Measurements from ENCODE around the gene C6orf132. TPM values are rescaled to one million over a fixed set of nuclear protein-coding genes. Genes with fewer than 3 reads are reported as not detected.
A peak's percentile ranks its signal among the peaks of the same experiment; 100 is the strongest.

Gene C6orf132
- total RNA-seq, 4 donors from 2014 or later = 0.05 to 0.16 TPM; not detected in 2

- in situ Hi-C loops (cut with MboI; ENCODE audit: low sequenced_read_pairs in 4 of 4) (no loop called here), intact Hi-C loops (cut with DNase I; ENCODE audit: low total_unique reads) (no loop called here)
- ATAC-seq (peak; percentile 68 to 84), DNase-seq (peak; percentile 39 to 71)
- Histone ChIP-seq H3K4me3 (peak overlapping the region; percentile 26 to 51 (median 29)), H3K36me3 (no peaks in the 10 kb centered on the region), H3K9me3 (no peaks in the 10 kb centered on the region), H3K4me1 (no peaks in the 10 kb centered on the region), H3K27me3 (peaks cover 5 to 15% (median 13%) of the 10 kb centered on the region in 3 donors), H3K27ac (no peak overlapping the region)
- TF ChIP-seq, protein P1, sequence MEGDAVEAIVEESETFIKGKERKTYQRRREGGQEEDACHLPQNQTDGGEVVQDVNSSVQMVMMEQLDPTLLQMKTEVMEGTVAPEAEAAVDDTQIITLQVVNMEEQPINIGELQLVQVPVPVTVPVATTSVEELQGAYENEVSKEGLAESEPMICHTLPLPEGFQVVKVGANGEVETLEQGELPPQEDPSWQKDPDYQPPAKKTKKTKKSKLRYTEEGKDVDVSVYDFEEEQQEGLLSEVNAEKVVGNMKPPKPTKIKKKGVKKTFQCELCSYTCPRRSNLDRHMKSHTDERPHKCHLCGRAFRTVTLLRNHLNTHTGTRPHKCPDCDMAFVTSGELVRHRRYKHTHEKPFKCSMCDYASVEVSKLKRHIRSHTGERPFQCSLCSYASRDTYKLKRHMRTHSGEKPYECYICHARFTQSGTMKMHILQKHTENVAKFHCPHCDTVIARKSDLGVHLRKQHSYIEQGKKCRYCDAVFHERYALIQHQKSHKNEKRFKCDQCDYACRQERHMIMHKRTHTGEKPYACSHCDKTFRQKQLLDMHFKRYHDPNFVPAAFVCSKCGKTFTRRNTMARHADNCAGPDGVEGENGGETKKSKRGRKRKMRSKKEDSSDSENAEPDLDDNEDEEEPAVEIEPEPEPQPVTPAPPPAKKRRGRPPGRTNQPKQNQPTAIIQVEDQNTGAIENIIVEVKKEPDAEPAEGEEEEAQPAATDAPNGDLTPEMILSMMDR (IDR thresholded peaks at IDR 0.05 in 4 of 5, conservative IDR thresholded peaks at IDR 0.05 in 1 of 5) = peak; percentile 32 to 56 (median 46)
- no peak for TF ChIP-seq POLR2A (IDR thresholded peaks at IDR 0.05)
Measured at GRCh38 chr6:42104095-42104803, 38.2 kb downstream of the C6orf132 start.

- ATAC-seq = no peak
- H3K27ac ChIP-seq = no peak overlapping the region
- intact Hi-C loops (cut with DNase I; ENCODE audit: low total_unique reads) (no loop called here), in situ Hi-C loops (cut with MboI; ENCODE audit: low sequenced_read_pairs in 4 of 4) (no loop called here)
- no peak overlapping the region for H3K4me3 ChIP-seq
- H3K4me1 ChIP-seq = no peaks in the 10 kb centered on the region
- DNase-seq = no peak
- no peaks in the 10 kb centered on the region for H3K36me3 ChIP-seq
- TF ChIP-seq, protein P1 (IDR thresholded peaks at IDR 0.05 in 4 of 5, conservative IDR thresholded peaks at IDR 0.05 in 1 of 5) = no peak
- no peak for TF ChIP-seq POLR2A (IDR thresholded peaks at IDR 0.05)
- H3K27me3 ChIP-seq = peaks cover 5 to 15% (median 13%) of the 10 kb centered on the region in 3 donors
- H3K9me3 ChIP-seq = no peaks in the 10 kb centered on the region
Measured at GRCh38 chr6:42103753-42104094, 38.7 kb downstream of the C6orf132 start.

- H3K27ac ChIP-seq = no peak overlapping the region
- intact Hi-C loops (cut with DNase I; ENCODE audit: low total_unique reads) = no loop called here
- in situ Hi-C loops (cut with MboI; ENCODE audit: low sequenced_read_pairs in 4 of 4) = no loop called here
Measured at GRCh38 chr6:42103216-42103615, 39.2 kb downstream of the C6orf132 start.

GRCh38 chr6:42101186-42101657, 41.2 kb downstream of the C6orf132 start:
- H3K27me3 ChIP-seq = peaks cover 5 to 15% (median 13%) of the 10 kb centered on the region in 3 donors
- in situ Hi-C loops (cut with MboI; ENCODE audit: low sequenced_read_pairs in 4 of 4) = no loop called here
- no peaks in the 10 kb centered on the region for H3K36me3 ChIP-seq
- TF ChIP-seq POLR2A (IDR thresholded peaks at IDR 0.05) = no peak
- H3K9me3 ChIP-seq = no peaks in the 10 kb centered on the region
- no peaks in the 10 kb centered on the region for H3K4me1 ChIP-seq
- H3K27ac ChIP-seq = no peak overlapping the region
- DNase-seq = no peak
- ATAC-seq = no peak
- H3K4me3 ChIP-seq = no peak overlapping the region
- intact Hi-C loops (cut with DNase I; ENCODE audit: low total_unique reads) = no loop called here

More at GRCh38 chr6:42103216-42103615, 39.2 kb downstream of the C6orf132 start:
- Histone ChIP-seq H3K36me3 (no peaks in the 10 kb centered on the region), H3K9me3 (no peaks in the 10 kb centered on the region), H3K4me1 (no peaks in the 10 kb centered on the region), H3K27me3 (peaks cover 5 to 15% (median 13%) of the 10 kb centered on the region in 3 donors), H3K4me3 (no peak overlapping the region)
- no peak for DNase-seq
- no peak for TF ChIP-seq POLR2A (IDR thresholded peaks at IDR 0.05)
- TF ChIP-seq, protein P1 (IDR thresholded peaks at IDR 0.05 in 4 of 5, conservative IDR thresholded peaks at IDR 0.05 in 1 of 5) = no peak
- no peak for ATAC-seq

DNA sequence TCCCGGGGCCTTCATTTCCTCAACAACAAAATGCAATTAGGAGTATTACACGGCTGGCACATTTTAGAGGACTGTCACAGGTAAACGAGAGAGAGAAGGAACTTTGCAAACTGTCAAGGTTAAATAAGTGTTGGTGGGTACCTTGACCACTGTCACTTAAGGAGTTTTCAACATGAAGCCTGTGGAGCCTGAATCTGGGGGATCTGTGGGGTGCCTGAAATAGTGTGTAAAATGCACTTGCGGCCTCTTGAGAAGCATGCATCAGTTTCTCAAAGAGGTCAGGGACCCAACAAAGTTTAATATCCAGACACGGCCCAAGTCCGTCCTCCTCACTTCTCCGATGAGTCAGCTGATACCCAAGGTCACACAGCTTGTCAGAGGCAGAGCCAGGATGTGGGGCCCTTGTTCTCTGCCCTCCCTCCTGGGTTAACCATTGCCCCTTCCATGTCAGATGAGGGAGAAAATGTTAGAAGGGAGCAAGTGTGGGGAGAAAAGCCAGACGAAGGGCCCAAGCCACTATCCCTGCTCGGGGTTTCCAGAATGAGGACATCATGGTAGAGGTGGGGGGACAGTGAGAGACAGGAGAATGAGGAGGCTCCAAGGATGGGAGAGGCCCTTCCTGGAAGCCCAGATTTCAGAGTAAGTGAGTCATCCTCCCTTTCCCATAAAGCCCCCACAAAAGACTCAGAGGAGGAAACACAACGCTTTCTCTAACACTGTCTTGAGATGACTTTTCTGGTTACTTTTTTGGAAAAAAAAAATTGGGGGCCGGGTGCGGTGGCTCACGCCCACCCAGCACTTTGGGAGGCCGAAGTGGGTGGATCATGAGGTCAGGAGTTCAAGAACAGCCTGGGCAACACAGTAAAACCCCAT, 42.2 kb downstream of the C6orf132 start:
- Histone ChIP-seq H3K4me3 (no peak overlapping the region), H3K9me3 (no peaks in the 10 kb centered on the region), H3K27me3 (peaks cover 5 to 13% (median 8%) of the 10 kb centered on the region in 3 donors), H3K4me1 (no peaks in the 10 kb centered on the region), H3K36me3 (no peaks in the 10 kb centered on the region), H3K27ac (no peak overlapping the region)
- no peak for DNase-seq
- intact Hi-C loops (cut with DNase I; ENCODE audit: low total_unique reads) (no loop called here), in situ Hi-C loops (cut with MboI; ENCODE audit: low sequenced_read_pairs in 4 of 4) (no loop called here)
- TF ChIP-seq POLR2A (IDR thresholded peaks at IDR 0.05) = no peak
- TF ChIP-seq, protein P1 (IDR thresholded peaks at IDR 0.05 in 4 of 5, conservative IDR thresholded peaks at IDR 0.05 in 1 of 5) = no peak
- ATAC-seq = no peak
